NCI-H2171 (cell line): ENCODE results near the gene DNAH2.

ENCODE experiments used
- DNase-seq: peaks from one replicate; lab custom pipeline; 2025; lab: John Stamatoyannopoulos, UW

DNAH2 gene

GRCh38 chr17:7864995-7865650 lies 147.6 kb downstream of the DNAH2 start:
- DNase-seq = no peak

- no peak for DNase-seq
Observed at GRCh38 chr17:7867881-7868329, 150.4 kb downstream of the DNAH2 start.

- DNase-seq = no peak
Observed at GRCh38 chr17:7873051-7873450, 155.5 kb downstream of the DNAH2 start.

- DNase-seq = no peak
Observed at GRCh38 chr17:7875804-7876370, 158.3 kb downstream of the DNAH2 start.

GRCh38 chr17:7878234-7878633 lies 160.7 kb downstream of the DNAH2 start:
- no peak for DNase-seq

GRCh38 chr17:7880076-7880868 lies 162.7 kb downstream of the DNAH2 start:
- no peak for DNase-seq

- peak; percentile 91 for DNase-seq
Observed at GRCh38 chr17:7881276-7882054, 163.9 kb downstream of the DNAH2 start.

GRCh38 chr17:7882068-7882467 lies 164.5 kb downstream of the DNAH2 start:
- DNase-seq = peak; percentile 21

- DNase-seq = no peak
Observed at GRCh38 chr17:7882629-7883028, 165.1 kb downstream of the DNAH2 start.
